ENCODE data around the gene IGSF9B.

DNA sequence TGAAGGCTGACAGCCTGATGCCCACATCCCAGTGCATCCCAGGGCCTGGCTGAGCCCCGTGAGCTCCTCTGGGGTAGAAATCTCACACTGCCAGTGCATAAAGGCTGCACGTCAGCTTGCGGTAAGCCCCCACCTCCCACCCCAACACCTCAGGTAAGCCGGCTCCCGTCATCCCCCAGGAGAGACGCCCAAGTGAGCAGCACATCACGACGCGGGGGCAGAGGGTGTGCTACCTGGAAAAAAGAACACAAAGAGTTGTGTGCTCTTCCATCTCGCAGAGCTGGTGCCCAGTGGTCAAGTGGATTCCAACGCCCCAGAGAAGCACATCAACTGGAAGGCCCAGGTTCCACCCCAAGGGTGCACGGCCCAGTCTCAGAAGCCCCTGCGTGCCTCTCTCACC lies 50.0 kb downstream of the IGSF9B start:
- no peak for TF ChIP-seq CTCF (IDR thresholded peaks at IDR 0.05)
- no peak for TF ChIP-seq POLR2A (IDR thresholded peaks at IDR 0.05)

All from body of pancreas (tissue), 4 donors.